Peyer's patch (tissue), 4 donors: ENCODE data around the gene RFX2. TPM values are rescaled to one million over a fixed set of nuclear protein-coding genes. Genes with fewer than 3 reads are reported as not detected.
A peak's percentile ranks its signal among the peaks of the same experiment; 100 is the strongest.

ENCODE experiments used
- DNase-seq, 3 donors: peaks; one replicate each; pipeline ENCODE4 v3.0.0-alpha.2; 2017 to 2019
- H3K27ac ChIP-seq, 4 donors: fragments of 200-600 bp; sonication (generic); one replicate each; pipeline ENCODE4 v1.5.1; 2016 to 2019
- H3K27me3 ChIP-seq, 2 donors: fragments of 200-600 bp; sonication (generic); one replicate each; pipeline ENCODE4 v1.5.1; 2019
- H3K36me3 ChIP-seq, 3 donors: fragments of 200-600 bp; sonication (generic); one replicate each; pipeline ENCODE4 v1.5.1; 2016 to 2019
- H3K4me1 ChIP-seq, 4 donors: fragments of 200-600 bp; sonication (generic); one replicate each; pipeline ENCODE4 v1.5.1; 2016 to 2019
- H3K4me3 ChIP-seq, 4 donors: fragments of 200-600 bp; sonication (generic); 1 replicate in 3 of 4; 2 replicates in 1 of 4; pipeline ENCODE4 v1.5.1; 2016 to 2019; ENCODE audit warnings: mild to moderate bottlenecking in 1 of 4
- H3K9me3 ChIP-seq, 4 donors: fragments of 200-600 bp; sonication (generic); one replicate each; pipeline ENCODE4 v1.5.1; 2016 to 2019; ENCODE audit warnings: mild to moderate bottlenecking in 1 of 4
- CTCF ChIP-seq, 6 experiments: fragments of 450-650 bp in 4 of 6; fragments of 200-600 bp in 2 of 6; sonication (generic) in 1 of 6; IDR thresholded peaks; one replicate each; pipeline ENCODE4 v1.5.1; 2017 to 2019; ENCODE audit warnings: antibody characterized with exemption in 6 of 6, mild to moderate bottlenecking in 3 of 6, moderate library complexity in 1 of 6
- POLR2A ChIP-seq, 2 donors: fragments of 450-650 bp; IDR thresholded peaks; one replicate each; pipeline ENCODE4 v1.5.1; 2017; ENCODE audit warnings: antibody characterized with exemption in 2 of 2, mild to moderate bottlenecking in 2 of 2, moderate library complexity in 2 of 2
- total RNA-seq, 4 donors: library from RNA; depleted of rRNA; stranded (reverse); fragments of >200 nt; gene quantifications; one replicate each; pipeline ENCODE4 v1.1.0, GENCODE V29; 2016

Gene RFX2
- total RNA-seq, 4 donors from 2014 or later: 2.6 to 33.9 (median 10.3) TPM

- no peak for DNase-seq
- Histone ChIP-seq H3K27me3 (no peaks in the 10 kb centered on the region), H3K4me1 (peaks cover 5 to 60% (median 29%) of the 10 kb centered on the region in 4 donors), H3K36me3 (peaks cover 0 to 13% (median 0%) of the 10 kb centered on the region in 3 donors), H3K27ac (peak overlapping the region in 2 of 4 donors; percentile 80 to 92), H3K4me3 (peak overlapping the region; percentile 92 to 98 (median 96)), H3K9me3 (no peaks in the 10 kb centered on the region)
- no peak for TF ChIP-seq CTCF (IDR thresholded peaks at IDR 0.05)
- TF ChIP-seq POLR2A (IDR thresholded peaks at IDR 0.05): no peak
Measured at GRCh38 chr19:5976768-5977167, 133.5 kb downstream of the RFX2 start.

GRCh38 chr19:5975388-5975728 lies 134.9 kb downstream of the RFX2 start:
- no peak for DNase-seq
- TF ChIP-seq CTCF (IDR thresholded peaks at IDR 0.05) (no peak), POLR2A (IDR thresholded peaks at IDR 0.05) (no peak)
- H3K9me3 ChIP-seq: no peaks in the 10 kb centered on the region
- peaks cover 5 to 60% (median 29%) of the 10 kb centered on the region in 4 donors for H3K4me1 ChIP-seq
- H3K36me3 ChIP-seq: peaks cover 0 to 13% (median 0%) of the 10 kb centered on the region in 3 donors
- no peaks in the 10 kb centered on the region for H3K27me3 ChIP-seq
- H3K4me3 ChIP-seq: no peak overlapping the region
- peak overlapping the region in 1 of 4 donors; percentile 7 for H3K27ac ChIP-seq

GRCh38 chr19:5974721-5975387 lies 135.4 kb downstream of the RFX2 start:
- TF ChIP-seq POLR2A (IDR thresholded peaks at IDR 0.05): no peak
- TF ChIP-seq CTCF (IDR thresholded peaks at IDR 0.05): no peak
- H3K4me1 ChIP-seq: peaks cover 5 to 58% (median 29%) of the 10 kb centered on the region in 4 donors
- DNase-seq: no peak
- H3K9me3 ChIP-seq: no peaks in the 10 kb centered on the region
- H3K27me3 ChIP-seq: no peaks in the 10 kb centered on the region
- no peak overlapping the region for H3K4me3 ChIP-seq
- peaks cover 0 to 13% (median 0%) of the 10 kb centered on the region in 3 donors for H3K36me3 ChIP-seq
- peak overlapping the region in 1 of 4 donors; percentile 7 for H3K27ac ChIP-seq

- no peak overlapping the region for H3K27ac ChIP-seq
- H3K27me3 ChIP-seq: no peaks in the 10 kb centered on the region
- H3K4me3 ChIP-seq: no peak overlapping the region
- no peaks in the 10 kb centered on the region for H3K9me3 ChIP-seq
- H3K4me1 ChIP-seq: peaks cover 5 to 58% (median 31%) of the 10 kb centered on the region in 4 donors
- no peak for DNase-seq
- TF ChIP-seq CTCF (IDR thresholded peaks at IDR 0.05): no peak
- no peak for TF ChIP-seq POLR2A (IDR thresholded peaks at IDR 0.05)
- peaks cover 0 to 13% (median 0%) of the 10 kb centered on the region in 3 donors for H3K36me3 ChIP-seq
Measured at GRCh38 chr19:5973867-5974635, 136.2 kb downstream of the RFX2 start.

GRCh38 chr19:5973376-5973775 lies 136.9 kb downstream of the RFX2 start:
- no peak for DNase-seq
- TF ChIP-seq POLR2A (IDR thresholded peaks at IDR 0.05) (no peak), CTCF (IDR thresholded peaks at IDR 0.05) (no peak)
- Histone ChIP-seq H3K27ac (no peak overlapping the region), H3K4me1 (peaks cover 5 to 58% (median 33%) of the 10 kb centered on the region in 4 donors), H3K36me3 (peaks cover 0 to 13% (median 0%) of the 10 kb centered on the region in 3 donors), H3K4me3 (no peak overlapping the region), H3K27me3 (no peaks in the 10 kb centered on the region), H3K9me3 (no peaks in the 10 kb centered on the region)
